Stimulated activated CD8-positive, alpha-beta memory T cell treated with anti-CD3 and anti-CD28 coated beads, Interleukin-7, amount 100 ng/mL, for 1 hour (primary cell): Measurements from ENCODE around the gene ROBO1.

Experiments
- DNase-seq, 2 donors: peaks; one replicate each; pipeline ENCODE4 v3.0.0-alpha.2; 2020; ENCODE audit warnings: low read depth in 2 of 2

Gene ROBO1

DNA sequence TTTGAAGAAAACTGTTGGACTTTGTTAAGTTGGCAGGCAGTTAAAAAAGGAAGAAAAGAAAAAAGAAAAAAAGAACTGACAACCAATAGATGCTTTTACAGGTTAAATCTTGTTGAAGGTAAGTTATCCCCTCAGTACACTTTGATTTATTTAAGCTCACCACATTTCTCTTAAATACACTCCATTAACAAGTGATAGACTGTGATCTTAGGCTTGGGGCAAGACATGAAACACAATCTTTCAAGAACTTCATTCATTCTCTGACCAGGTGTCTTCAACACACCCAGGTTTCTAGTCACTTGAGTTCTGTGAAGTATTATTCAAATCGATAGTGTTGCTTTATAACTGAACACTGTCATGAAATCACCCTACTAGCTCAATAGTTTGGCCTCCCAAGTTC lies 751.9 kb downstream of the ROBO1 start:
- no peak for DNase-seq

GRCh38 chr3:79012946-79013362 lies 754.8 kb downstream of the ROBO1 start:
- DNase-seq: no peak

DNA sequence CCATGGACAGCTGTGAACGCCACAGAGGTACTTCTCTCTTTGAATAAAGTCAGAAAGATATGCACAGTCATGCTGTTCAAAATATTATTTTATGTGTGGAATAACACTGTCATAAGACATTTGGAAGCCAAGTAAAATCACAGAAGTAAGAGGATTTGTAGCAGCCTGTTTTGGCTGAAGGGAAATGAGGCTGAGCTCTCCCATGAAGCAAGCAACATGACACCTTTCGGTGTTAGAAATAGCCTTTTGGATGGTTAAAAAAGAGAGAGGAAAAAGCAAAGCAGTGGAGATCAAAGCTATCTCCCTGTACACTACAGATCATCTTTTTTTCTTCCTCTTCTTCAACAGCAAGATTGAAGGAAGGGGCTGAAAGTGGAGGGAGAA lies 755.3 kb downstream of the ROBO1 start:
- no peak for DNase-seq

DNA sequence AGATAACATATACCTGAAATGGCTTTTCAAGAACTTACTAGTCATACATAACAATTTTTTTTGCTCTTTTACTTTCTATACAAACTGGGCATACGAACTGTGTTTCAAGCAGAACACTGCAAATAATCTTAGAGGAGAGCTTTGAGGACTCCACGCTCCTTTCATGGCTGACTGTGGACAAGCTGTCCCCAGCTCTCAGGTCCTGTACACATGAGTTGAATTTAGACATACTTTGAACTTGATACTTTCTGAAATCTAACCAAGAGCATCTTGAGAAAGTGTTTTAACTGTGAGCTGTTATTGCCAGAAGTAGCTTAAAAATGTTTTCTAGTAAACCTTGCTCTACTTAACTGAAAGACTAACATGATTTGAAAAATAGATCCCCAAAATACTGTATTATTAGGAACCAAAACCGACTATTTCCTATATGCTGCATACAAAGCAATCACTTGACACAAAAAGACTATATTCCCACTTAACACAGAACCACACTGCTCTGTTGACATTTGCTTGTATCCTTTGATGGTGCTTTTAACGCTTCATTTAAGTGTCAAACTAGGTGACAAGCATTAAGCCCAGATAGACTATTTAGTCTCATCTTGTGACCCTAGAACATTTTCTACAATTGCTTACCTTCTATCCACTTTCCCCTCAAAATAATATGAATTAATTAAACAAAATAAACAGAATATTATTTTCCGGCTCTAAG lies 755.8 kb downstream of the ROBO1 start:
- DNase-seq: no peak

GRCh38 chr3:79009861-79010260 lies 757.9 kb downstream of the ROBO1 start:
- no peak for DNase-seq

DNA sequence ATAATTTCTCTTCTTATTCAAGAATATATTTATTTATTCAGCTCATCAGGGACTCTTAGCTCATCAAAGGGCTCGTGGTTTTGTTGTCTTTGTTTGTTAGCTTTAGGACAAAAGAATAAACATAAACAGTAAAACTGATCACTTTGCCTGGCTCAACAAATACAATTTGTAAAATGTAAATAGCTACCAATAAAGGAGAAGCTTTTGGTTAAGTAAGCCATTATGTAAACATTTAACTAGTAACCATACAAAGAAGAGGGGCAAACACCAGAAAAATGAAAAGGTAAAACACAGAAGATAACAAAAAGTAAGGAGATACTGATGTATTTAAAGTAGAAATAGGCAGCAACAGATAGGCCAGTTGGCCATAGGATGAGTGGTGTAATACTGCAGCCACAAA lies 761.7 kb downstream of the ROBO1 start:
- DNase-seq: no peak

DNA sequence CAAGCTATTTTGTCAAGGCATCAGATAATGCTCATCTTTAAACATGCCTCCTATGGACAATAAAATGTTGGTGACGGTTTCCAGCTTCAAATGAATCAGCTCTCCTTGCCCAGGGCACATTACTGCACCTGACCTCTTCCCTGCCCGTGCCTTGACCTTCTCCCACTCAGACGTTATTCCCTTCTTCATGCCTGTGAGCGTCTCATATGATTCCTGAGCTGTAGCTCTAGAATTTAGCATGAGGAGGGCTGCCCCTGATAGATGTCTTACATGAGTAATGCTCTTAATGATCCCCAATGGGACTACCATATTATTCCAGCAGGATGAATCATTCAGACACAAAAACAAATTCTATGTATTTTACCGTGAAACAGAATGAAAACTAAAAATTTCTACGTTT lies 762.7 kb downstream of the ROBO1 start:
- no peak for DNase-seq

- DNase-seq: no peak
Measured at GRCh38 chr3:79003994-79004393, 763.8 kb downstream of the ROBO1 start.

DNA sequence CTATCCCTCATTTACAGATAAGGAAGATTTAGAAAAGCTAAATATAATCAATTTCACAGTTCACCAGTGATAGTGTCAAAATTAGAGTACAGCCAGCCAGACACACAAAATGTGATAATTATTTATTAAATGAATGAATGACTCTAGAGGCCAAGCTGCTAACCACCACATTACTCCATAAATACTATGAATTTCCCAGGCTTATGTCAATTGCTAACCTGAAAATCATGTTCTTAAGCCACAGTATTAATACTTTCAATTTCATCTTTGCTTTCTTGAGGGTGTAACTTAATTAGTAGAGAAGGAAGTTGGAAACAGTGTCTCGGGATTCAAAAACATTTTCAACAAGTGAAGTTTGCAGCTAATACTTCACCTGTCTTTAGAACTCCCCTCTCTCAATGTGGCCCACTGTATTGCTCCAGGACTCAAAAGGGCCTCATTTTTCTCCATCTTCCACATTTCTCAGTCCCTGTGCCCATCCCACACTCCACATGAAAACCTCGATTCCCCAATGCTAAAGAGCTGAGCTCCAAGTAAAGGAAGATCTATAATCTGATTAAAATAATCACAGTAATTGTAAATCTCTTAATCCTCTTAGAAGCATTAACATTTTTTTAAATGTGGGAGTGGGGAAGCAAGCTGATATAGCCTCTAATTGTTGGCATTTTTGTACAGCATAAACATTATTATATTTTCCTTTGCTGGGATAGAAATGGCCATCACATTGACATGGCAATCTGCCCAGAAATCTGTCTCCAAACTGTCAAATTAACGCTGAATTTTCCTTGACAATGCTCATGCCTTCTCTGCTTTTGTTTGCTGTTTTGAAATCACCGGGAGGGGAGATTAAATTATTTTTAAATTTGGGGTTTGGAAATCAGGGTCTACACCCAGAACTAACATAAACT lies 765.1 kb downstream of the ROBO1 start:
- DNase-seq: no peak

- no peak for DNase-seq
Measured at GRCh38 chr3:79001255-79001654, 766.5 kb downstream of the ROBO1 start.

GRCh38 chr3:78999139-78999538 lies 768.7 kb downstream of the ROBO1 start:
- DNase-seq: no peak

- no peak for DNase-seq
Measured at GRCh38 chr3:78995087-78995486, 772.7 kb downstream of the ROBO1 start.

- no peak for DNase-seq
Measured at GRCh38 chr3:78994174-78995027, 773.4 kb downstream of the ROBO1 start.

GRCh38 chr3:78993375-78993774 lies 774.4 kb downstream of the ROBO1 start:
- DNase-seq: no peak

DNA sequence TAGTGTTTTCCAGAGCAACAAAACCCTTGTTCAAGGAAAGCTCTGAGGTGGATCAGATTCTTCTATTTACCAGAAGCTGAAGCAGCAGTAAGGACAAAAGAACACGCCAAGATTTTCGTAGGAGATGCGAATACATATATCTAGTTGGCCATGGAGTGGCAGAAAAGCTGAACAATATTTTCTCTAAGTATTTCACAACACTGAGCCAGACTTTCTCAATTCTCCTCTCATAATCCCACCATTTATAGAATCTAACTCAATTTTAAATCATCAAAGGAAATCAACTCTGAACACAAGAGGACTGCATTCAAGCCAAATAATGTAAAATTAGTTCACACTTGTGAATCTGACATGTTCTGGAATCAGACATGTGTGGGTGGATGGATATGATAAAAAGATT lies 775.0 kb downstream of the ROBO1 start:
- DNase-seq: no peak

GRCh38 chr3:78992400-78992799 lies 775.4 kb downstream of the ROBO1 start:
- DNase-seq: no peak

GRCh38 chr3:78991656-78992055 lies 776.1 kb downstream of the ROBO1 start:
- no peak for DNase-seq

DNA sequence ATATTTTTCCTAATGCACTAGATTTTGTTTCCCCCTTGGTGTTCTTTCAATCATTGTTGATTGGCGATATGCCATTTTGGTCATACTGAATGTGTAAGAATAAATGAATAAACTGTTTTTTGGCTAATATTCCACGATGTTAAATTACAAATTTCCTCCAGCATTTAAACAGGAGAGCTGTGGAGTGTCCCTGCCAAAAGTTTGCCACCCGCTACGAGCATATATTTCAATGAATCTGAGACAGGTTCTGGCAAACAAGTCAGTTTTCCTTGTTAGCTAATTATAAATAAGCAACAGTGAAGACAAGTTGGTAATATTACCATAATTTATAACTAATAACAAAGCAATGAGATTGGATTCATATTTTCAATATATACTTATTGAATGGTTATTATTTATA lies 777.6 kb downstream of the ROBO1 start:
- DNase-seq: no peak

DNA sequence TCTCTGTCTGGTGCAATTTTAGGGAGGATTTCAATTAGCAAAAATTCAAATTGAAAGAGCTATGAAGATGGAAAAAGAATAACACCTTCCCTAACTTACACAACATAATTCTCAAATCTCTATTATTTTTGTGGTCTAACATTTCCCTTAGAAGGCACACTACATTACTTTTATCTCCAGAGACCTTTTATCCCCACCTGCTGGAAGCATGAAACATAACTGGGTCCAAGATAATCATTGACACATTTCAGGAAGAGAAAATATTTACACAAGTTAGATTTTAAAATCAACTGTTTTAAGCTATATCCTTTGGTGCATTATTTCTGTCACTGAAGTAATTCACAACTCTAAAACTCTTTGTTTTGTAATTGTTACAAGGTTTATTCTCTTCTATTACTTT lies 779.5 kb downstream of the ROBO1 start:
- no peak for DNase-seq

DNA sequence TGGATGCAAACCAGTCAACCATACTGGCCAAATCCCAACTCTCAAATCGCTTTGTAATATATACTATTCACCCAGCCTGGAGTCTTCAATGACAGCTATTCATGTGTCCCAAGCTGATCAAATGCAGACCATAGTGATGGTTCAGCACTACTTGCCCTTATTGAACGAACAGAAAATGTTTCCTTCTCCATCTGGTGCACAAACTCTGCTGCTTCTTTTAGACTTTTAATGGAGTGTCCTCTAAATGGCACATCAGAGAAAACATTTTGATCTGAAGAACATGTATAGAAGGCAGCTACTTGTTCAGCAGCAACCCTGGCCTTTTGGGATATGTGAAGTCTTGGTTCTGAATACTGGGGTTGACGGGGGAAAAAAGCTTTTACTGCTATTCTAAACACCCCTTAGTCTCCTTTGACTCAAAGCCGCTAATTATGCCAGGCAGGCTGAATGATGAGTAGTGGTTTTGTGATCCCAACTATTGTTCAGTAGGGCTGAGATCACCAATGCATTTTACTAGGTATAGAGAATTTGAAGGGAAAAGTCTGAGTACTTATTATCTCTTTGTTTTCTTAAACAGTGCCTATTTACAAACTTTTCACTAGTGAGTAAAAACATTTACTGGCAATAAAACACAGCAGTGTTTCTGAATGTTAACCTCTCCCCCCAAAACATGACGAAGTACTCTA lies 781.2 kb downstream of the ROBO1 start:
- DNase-seq: no peak

DNA sequence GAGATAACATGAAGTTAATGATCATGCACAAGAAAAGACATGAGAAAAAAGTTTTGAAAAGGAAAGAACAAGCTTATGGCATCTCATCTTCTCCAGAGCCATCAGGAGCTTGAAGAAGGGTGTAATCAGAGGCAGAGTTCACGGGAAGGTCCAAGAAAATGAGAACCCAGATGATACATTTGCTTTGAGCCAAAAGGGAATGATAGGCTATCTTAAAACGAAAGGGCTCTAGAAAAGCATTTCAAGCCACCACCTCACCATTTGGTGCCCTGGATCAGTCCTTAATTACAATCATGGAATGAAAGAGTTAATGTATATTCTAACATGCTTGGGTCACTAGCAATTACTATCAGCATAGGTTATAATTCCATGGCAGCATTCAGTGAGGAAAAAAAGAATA lies 781.8 kb downstream of the ROBO1 start:
- DNase-seq: no peak

DNA sequence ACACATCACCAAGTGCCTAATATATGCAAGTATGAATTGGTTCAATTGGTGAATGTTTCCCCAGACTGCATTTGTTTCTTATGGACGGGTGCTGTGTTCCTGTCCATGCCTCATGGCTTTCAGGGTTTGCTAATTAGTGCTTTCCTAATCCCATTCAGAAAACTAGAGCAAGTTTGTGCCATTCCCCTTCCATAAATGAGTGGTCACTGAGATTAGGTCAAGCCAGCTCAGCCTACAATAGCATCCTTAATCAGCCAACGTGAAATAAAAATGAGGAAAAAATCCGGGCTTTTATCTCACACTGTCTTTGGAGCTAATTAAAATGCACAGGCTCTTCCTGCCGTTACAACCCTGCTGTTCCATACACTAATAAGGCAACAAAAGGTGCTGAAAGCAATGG lies 788.8 kb downstream of the ROBO1 start:
- no peak for DNase-seq
